GM21367 (cell line): ENCODE results near the gene KDM2A.
A peak's percentile ranks its signal among the peaks of the same experiment; 100 is the strongest.

Experiments
- ATAC-seq: cut with Tn5 transposase; IDR thresholded peaks from one replicate; pipeline ENCODE4 v1.9.1; 2021; ENCODE audit not compliant: unreplicated experiment

KDM2A gene

GRCh38 chr11:67282876-67283371 lies 163.9 kb downstream of the KDM2A start:
- ATAC-seq: no peak

- no peak for ATAC-seq
Observed at GRCh38 chr11:67283481-67283963, 164.5 kb downstream of the KDM2A start.

GRCh38 chr11:67284811-67285540 lies 165.9 kb downstream of the KDM2A start:
- ATAC-seq: no peak

- ATAC-seq: no peak
Observed at GRCh38 chr11:67285541-67286498, 166.8 kb downstream of the KDM2A start.

GRCh38 chr11:67286621-67287333 lies 167.7 kb downstream of the KDM2A start:
- no peak for ATAC-seq

DNA sequence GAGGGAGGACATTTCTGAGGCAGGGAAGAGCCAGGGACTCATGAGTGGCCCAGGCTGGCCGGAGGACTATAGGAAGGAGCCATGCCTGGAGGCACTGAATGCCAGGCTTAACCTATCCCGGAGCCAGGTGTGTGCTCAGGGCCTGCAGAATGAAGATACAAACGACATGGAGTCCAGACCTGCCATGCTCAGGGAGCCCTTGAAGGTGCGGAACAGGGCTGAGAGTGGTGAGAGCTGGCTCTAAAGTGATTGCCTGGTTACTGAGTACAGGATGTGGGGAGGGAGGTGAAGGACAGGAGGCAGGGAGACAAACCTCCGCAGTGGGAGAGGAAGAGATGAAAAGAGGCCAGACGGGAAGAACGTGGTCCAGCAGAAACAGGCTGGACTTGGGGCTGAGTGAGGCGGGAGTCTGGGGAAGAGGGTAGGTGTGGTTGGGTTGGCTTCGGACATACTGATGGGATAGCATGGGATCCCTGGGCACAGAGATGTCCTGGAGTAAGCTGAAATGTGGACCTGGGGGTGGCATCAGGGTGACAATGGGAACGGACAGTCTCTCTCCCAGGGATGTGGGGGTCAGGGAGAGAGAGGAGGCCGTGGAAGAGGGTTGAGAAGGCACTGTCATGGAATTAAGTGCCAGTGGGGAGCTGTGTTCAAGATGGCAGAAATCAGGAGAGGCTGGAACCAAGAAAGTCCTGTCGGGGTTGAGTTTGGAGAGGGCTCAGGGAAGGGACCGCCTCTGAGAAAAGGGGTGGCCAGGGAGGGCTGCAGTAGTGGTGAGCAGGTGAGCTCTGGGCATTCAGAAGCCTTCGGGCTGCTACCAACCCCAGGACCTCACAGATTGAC lies 168.5 kb downstream of the KDM2A start:
- no peak for ATAC-seq

- ATAC-seq: no peak
Observed at GRCh38 chr11:67288198-67288451, 169.1 kb downstream of the KDM2A start.

GRCh38 chr11:67288452-67289225 lies 169.6 kb downstream of the KDM2A start:
- peak; percentile 46 for ATAC-seq

DNA sequence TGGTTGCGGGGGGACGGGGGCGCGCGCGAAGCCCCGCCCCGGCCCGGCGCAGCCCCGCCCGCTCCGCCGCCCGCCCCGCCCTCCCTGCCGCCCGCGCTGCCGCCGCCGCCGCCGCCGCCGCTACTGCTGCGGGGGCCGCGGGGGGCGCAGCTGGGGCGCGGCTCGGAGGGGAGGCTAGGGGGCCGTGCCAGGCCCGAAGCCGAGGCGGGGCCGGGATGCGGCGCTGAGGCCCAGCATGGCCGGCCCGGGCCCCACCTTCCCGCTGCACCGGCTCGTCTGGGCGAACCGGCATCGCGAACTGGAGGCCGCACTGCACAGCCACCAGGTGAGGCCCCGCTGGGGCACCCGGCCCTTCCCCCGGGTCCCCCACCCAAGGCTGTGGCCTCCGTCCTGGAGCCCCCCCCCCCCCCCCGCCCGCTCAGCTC lies 170.2 kb downstream of the KDM2A start, which contains the start of gene ANKRD13D:
Gene ANKRD13D, plus strand, starts transcription at position 78 of the 425 bp plus-strand sequence. Its CDS starts 158 bp downstream, at position 236.
- ATAC-seq: no peak

DNA sequence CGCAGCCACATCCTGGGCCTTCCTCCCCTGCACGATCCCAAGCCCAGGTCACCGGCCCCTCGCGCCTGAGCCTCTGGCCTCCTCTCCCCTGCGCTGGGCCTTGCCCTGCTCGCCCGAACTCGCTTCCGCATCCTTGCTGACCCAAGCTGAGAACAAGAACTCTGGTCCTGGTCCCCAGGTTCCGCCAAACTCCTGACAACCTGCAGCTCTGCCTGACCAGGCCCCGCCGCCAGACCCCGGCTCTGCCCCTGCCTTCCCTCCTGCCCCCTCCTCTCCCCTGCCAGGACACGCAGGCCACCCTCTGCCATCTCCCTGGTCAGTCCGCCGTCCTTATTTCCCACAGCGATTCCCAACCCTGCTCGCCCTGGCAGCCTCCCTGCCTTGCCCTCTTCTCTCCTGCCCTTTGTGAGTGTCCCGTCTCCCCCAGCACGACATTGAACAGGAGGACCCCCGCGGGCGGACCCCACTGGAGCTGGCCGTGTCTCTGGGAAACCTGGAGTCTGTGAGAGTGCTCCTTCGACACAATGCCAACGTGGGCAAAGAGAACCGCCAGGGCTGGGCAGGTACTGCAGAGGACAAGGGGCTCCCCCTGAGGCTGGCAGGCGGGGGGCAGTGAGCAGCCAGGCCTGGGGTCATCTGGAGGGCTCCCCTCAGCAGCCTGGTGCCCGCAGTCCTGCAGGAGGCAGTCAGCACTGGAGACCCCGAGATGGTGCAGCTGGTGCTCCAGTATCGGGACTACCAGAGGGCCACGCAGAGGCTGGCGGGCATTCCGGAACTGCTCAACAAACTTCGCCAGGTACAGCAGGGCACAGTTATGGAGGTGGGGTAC lies 170.8 kb downstream of the KDM2A start:
- no peak for ATAC-seq

- ATAC-seq: no peak
Observed at GRCh38 chr11:67290801-67291200, 171.7 kb downstream of the KDM2A start.

DNA sequence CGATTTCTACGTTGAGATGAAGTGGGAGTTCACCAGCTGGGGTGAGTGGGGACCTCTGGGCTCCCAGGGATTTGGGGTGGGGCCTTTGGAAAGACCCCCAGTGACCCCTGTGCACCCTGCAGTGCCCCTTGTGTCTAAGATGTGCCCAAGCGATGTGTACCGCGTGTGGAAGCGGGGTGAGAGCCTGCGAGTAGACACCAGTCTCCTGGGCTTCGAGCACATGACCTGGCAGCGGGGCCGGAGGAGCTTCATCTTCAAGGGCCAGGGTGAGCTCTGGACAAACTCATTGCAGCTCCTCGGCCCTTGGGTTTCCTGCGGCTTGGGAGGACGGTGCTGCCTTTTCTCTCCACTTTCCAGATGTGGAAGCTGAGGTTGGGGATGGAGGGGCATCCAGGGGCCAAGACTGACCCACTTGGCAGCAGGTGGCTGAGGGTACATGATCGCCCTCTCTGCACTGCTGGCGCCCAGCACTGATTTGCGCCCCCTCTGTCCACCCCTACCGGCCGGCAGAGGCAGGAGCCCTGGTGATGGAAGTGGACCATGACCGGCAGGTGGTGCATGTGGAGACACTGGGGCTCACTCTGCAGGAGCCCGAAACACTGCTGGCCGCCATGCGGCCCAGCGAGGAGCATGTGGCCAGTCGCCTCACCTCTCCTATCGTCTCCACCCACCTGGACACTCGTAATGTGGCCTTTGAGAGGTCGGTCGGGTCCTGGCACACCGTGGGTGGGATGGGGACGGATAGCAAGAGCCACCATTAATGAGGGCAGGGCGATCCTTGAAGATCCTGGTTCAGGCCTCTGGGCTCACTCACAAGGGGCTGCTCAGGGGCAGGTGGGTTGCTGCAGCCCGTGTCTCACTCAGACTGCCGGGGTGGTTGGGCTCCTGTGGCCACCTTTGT lies 172.7 kb downstream of the KDM2A start:
- no peak for ATAC-seq

DNA sequence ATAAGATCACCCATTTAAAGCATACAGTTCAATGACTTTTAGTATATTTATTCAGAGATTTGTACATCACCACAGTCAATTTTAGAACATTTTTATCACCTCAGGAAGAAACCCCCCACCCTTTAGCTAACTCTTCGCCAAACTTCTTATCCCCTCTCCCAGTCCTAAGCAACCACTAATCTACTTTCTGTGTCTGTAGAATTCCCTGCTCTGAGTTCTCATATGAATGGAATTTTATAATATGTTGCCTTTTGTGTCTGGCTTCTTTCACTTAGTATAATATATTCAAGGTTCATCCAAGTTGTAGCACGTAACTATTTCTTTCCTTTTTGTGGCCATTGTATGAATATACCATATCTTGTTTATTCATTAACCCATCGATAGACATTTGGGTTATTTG lies 173.6 kb downstream of the KDM2A start:
- no peak for ATAC-seq

DNA sequence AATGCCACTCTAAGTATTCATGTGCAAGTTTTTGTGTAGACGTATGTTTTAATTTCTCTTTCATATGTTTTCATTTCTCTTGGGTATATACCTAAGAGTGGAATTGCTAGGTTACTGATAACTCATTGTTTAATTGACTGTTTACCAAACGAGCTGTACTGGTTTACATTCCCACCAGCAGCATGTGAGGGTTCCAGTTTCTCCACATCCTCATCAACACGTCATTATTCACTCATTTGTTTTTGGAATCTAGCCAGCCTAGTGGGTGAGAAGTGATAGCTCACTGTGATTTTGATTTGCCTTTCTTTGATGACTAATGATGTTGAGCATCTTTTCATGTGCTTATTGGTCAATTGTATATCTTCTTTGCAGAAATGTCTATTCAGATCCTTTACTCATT lies 174.0 kb downstream of the KDM2A start:
- no peak for ATAC-seq

GRCh38 chr11:67295846-67296245 lies 176.8 kb downstream of the KDM2A start:
- ATAC-seq: no peak

DNA sequence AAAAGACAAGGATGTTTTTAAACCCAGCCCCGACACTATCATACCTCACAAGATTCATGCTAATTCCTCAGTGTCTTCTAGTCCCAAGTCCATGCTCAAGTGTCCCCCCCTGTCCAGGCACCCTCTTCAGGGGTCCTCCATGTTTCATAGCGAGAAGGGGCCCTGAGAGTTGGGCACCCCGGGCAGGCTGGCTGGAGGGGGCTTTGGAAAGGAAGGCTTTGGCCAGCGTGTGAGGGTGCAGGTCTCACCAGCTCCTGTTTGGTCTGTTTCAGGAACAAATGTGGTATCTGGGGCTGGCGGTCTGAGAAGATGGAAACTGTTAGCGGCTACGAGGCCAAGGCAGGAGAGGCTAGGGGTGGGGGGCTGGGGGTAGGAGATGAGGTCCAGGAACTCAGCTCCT lies 179.7 kb downstream of the KDM2A start:
- no peak for ATAC-seq

- no peak for ATAC-seq
Observed at GRCh38 chr11:67299471-67300191, 180.6 kb downstream of the KDM2A start.
